Left renal cortex interstitium (tissue), 4 donors: ENCODE results near the gene MICU1. TPM values are rescaled to one million over a fixed set of nuclear protein-coding genes. Genes with fewer than 3 reads are reported as not detected.
"Not testable (repeated sequence)": the region's sequence is repeated elsewhere in the genome, so short reads cannot be mapped to it uniquely, and the experiment has no call there.

ENCODE experiments used
- DNase-seq, 4 donors: peaks; one replicate each; pipeline ENCODE4 v3.0.0-alpha.2; 2013; ENCODE audit warnings: low read depth in 4 of 4, low spot score in 2 of 4, missing footprints in 1 of 4
- polyA plus RNA-seq, 4 donors: library from polyadenylated mRNA; unstranded; fragments of 120-200 nt; gene quantifications; one replicate each; pipeline ENCODE4 v1.2.1, GENCODE V29; 2013; ENCODE audit not compliant: insufficient read length in 4 of 4

Gene MICU1
- polyA plus RNA-seq, 4 donors, result 66.3 to 91.3 (median 75.7) TPM

GRCh38 chr10:72461085-72461484 lies 164.8 kb downstream of the MICU1 start:
- DNase-seq, result no peak

- DNase-seq, result no peak
Measured at GRCh38 chr10:72460284-72460876, 165.5 kb downstream of the MICU1 start.

GRCh38 chr10:72459301-72459700 lies 166.6 kb downstream of the MICU1 start:
- no peak for DNase-seq

- DNase-seq, result no peak
Measured at GRCh38 chr10:72455889-72456595, 169.8 kb downstream of the MICU1 start.

GRCh38 chr10:72449941-72450441 lies 175.9 kb downstream of the MICU1 start:
- DNase-seq, result no peak

- no peak for DNase-seq
Measured at GRCh38 chr10:72445851-72446250, 180.0 kb downstream of the MICU1 start.

GRCh38 chr10:72442969-72443368 lies 182.9 kb downstream of the MICU1 start:
- DNase-seq, result not testable (repeated sequence)

GRCh38 chr10:72435570-72435969 lies 190.3 kb downstream of the MICU1 start:
- DNase-seq, result no peak

- not testable (repeated sequence) for DNase-seq
Measured at GRCh38 chr10:72430936-72431335, 194.9 kb downstream of the MICU1 start.

- DNase-seq, result no peak
Measured at GRCh38 chr10:72429931-72430330, 195.9 kb downstream of the MICU1 start.

GRCh38 chr10:72426986-72427385 lies 198.9 kb downstream of the MICU1 start:
- no peak for DNase-seq

- no peak for DNase-seq
Measured at GRCh38 chr10:72425133-72425532, 200.7 kb downstream of the MICU1 start.

- DNase-seq, result no peak
Measured at GRCh38 chr10:72424561-72424960, 201.3 kb downstream of the MICU1 start.

- DNase-seq, result no peak
Measured at GRCh38 chr10:72423426-72423825, 202.5 kb downstream of the MICU1 start.

- no peak for DNase-seq
Measured at GRCh38 chr10:72421885-72422540, 203.9 kb downstream of the MICU1 start.

GRCh38 chr10:72419241-72419640 lies 206.6 kb downstream of the MICU1 start:
- no peak for DNase-seq

GRCh38 chr10:72418679-72419078 lies 207.2 kb downstream of the MICU1 start:
- no peak for DNase-seq

- no peak for DNase-seq
Measured at GRCh38 chr10:72417971-72418370, 207.9 kb downstream of the MICU1 start.

- DNase-seq, result no peak
Measured at GRCh38 chr10:72416661-72417060, 209.2 kb downstream of the MICU1 start.

- DNase-seq, result no peak
Measured at GRCh38 chr10:72414642-72415041, 211.2 kb downstream of the MICU1 start.

- DNase-seq, result no peak
Measured at GRCh38 chr10:72409167-72409566, 216.7 kb downstream of the MICU1 start.
